Embryonic facial prominence (tissue), 1 donor: ENCODE measurements around the gene KIAA1671.

Source experiments
- DNase-seq: peaks from one replicate; pipeline ENCODE4 v3.0.0-alpha.2; 2016; ENCODE audit errors: extremely low spot score

KIAA1671 gene

DNA sequence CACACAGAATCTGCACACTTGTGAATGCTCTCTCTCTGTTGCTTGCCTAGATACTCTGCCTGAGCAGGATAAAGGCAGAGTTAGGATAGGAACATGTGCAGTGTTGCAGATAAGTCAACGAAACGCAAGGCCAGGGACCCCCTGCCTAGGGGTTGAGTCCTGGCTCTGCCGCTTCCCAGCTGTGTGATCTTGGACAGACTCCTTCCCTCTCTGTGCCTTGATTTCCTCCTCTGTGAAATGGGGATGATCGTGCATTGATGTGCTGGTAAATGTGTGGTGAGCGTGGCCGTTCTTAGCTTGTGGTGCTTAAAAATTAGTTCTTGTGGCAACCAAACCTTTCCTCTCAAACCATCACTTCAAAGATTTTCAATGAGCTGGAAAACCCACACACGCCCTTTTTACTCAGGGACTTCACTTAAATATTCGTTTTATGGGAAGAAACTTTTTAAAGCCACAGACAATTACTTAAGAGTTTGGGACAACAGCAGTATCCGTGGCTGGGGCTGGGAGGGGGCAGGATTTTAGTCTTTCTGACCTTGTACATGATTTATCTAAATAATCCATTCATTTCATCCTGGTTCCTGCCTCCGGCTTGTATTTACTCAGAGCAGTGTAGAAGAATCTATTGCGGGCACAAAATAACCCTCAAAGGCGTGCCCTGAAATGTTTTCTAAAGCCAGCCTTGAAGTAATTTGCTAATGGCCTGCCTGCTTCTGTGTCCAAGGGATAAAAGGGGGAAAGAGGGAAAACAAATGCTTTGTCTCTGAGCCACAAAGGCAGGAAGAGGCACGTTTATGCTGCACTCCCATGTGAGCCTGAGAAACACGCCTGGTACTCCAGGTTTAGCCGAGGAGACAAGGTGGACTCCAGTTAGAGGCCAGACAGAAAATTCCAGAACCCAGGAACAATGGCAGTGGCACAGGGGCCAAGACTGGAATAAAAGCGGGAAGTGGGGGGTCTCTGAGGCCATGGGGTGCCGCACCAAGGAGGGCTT is 162.2 kb downstream of the KIAA1671 start:
- no peak for DNase-seq

DNA sequence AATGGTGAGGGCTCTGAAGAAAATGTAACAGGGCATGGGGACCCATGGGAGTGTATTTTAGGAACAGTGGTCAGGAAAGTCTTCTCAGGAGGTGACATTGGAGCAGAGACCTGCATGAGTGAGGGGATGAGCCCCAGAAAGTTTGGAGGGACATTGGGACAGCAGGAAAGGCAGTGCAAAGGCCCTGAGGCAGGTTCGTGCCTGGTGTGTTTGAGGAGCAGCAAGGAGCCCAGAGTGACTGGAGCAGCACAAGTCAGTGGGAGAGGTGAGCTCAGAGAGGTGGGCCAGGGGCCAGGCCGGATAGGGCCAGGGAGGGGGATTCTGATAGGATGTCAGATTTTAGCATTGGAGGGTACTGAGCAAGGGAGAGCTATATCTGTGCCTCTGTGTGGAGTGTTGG is 167.1 kb downstream of the KIAA1671 start:
- DNase-seq: no peak

DNA sequence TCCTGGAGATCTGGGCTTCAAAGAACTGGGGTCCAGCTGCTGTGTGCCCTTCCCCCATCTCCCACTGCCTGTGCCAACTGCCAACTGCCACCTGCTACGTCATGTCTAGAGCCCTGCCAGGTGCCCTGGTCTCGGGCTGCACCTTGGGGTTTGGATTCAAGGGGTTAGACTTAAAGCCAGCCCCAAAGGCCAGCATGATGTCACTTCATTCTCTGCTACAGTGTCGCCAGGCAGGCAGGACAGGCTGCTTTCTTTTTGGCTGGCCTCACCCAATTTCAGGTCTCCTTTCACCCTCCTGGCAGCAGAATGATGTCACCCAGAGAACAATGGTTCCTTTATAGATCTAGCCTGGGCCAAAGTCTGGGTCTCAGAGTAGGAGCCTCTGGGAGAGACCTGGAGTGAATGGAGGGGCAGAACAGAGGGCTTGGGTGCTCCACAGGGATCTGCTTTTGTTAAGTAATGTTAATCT is 167.6 kb downstream of the KIAA1671 start:
- DNase-seq: no peak

DNA sequence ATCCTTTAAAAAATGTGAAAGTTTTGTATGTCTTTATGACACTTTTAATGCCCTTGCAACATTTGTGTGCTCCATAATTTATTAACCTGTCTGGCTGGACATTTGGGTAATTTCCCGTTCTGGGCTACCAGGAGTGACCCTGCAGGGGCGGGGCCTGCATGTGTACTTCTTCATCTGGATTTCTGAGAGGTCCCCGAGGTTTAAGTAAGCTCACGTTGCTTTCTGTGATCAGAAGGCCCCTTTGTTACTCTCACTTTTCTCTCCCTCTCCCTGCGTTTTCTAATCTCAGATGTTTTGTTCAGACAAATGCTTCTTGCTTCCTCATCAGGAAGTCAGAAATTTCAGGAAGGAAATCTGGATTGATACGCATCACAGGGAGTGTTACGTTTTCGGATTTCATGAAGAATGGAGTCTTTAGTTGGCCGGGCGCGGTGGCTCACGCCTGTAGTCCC is 168.3 kb downstream of the KIAA1671 start:
- no peak for DNase-seq

DNA sequence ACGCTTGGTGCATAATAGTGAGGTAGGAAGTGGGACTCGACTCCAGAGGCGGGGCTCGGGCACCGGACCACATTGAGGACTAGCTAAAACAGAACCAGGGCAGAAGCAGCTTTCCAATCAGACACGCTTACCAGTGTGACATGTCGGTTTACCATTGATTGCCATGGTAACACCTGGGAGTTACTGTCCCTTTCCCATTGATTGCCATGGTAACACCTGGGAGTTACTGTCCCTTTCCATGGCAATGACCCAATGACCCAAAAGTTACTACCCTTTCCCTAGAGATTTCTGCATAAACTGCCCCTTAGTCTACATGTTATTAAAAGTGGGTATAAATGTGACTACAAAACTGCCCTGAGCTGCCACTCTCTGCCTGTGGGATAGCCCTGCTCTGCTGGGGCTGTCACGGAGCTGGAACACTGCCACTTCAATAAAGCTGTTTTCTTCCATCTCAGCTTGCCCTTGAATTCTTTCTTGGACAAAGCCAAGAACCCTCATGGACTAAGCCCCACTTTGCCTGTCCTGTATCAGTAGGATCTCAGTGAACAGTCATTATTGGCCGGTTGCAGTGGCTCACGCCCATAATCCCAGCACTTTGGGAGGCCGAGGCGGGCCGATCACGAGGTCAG is 169.7 kb downstream of the KIAA1671 start:
- DNase-seq: no peak

DNA sequence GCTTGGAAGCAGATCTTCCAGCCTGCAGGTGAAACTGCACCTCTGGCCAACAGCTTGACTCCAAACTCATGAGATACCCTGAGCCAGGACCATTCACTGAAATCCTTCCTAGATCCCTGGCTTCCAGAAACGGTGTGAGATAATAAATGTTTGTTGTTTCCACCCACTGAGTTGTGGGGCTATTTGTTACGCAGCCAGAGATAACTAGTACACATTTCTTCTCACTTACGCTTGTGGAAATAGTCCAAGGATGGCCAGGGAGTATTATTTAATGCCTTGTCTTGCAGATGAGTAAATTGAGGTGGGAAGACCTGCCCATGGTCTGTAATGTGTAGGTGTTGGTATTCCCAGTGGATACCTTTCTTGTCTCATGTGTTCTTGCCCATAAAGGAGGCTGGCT is 171.2 kb downstream of the KIAA1671 start:
- DNase-seq: no peak

DNA sequence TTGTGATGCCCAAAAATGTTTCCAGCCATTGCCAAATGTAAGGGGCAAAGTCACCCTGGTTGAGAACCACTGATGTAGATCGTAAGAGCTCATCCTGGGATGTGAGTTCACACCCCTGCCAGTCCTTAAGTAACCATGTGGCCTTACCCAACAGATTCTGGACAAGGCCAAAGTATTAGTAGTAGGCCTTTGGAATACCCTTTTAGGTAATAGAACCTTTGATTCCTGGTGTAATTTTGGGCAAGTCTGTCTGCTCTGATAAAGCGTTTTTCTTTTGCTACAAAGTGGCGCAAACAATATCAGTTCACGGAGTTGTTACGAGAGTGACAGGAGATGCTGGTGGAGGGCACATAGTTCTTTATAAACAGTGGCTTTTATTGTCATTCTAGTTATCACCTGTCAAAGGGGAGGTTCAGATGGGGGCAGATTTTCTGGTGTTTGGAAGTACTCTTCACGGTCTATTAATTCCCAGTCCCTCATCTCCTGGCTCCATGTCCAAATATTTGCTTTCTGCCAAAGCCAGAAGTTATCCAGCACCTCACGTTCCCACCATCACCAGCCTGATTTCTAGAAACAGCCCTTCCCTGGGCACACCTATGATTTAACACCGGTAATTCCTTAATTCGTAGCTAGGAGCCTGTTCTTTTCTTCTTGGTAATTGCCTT is 173.3 kb downstream of the KIAA1671 start:
- no peak for DNase-seq

DNA sequence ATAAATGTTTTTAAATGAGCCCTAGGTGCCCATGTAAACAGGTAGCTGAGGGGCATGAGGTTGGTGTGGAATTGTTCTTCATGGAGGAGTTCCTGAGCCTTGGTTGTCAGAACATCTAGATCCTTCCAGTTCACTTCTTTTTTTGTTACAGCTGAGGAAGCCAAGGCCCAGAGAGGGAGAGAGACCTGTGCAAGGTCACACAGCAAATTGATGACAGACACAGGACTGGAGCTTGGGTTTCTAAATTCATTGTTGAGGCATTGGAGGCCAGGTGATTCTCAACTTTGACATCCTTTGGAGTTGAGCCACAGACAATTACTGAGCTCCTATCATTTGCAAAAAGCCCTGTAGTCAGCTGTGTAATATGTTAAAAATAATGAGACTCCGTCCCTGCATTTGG is 174.0 kb downstream of the KIAA1671 start:
- no peak for DNase-seq

DNA sequence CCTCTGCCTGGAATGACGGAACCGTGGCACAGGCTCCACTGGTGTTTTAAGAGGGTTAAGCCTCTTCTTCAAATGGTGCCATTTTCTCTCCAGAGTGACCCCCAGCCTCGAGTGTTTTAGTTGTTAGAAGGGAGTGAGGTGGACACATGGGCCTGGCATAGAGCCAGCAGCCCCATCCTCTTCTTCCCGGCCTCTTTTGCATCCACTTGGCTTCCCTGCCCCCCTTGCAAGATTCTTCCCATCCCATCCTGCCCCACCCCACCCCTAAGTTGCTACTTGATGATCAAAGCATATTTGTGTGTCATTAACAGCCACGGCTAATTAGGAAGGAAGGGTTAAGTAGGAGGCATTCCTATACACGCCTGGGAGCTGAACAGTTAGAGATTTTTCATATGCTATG is 174.8 kb downstream of the KIAA1671 start:
- no peak for DNase-seq

DNA sequence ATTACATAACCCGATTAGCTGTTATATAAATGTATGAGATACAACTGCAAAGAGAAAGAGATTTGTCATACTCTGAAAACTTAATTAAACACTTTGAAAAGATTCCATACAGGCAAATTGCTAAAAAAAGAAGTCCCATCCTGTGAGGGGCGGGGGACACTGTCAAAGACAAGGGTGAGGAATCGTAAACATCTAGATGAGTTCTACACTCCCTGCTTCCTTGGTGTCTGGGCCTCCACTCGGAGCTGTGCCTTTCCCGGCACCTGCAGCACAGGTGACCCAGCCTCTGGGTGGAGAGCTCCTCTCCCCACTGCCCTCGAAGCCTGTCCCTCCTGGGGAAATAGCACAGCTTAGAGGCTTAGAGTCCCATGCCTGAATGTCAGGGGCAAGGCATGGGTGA is 177.9 kb downstream of the KIAA1671 start:
- DNase-seq: no peak

DNA sequence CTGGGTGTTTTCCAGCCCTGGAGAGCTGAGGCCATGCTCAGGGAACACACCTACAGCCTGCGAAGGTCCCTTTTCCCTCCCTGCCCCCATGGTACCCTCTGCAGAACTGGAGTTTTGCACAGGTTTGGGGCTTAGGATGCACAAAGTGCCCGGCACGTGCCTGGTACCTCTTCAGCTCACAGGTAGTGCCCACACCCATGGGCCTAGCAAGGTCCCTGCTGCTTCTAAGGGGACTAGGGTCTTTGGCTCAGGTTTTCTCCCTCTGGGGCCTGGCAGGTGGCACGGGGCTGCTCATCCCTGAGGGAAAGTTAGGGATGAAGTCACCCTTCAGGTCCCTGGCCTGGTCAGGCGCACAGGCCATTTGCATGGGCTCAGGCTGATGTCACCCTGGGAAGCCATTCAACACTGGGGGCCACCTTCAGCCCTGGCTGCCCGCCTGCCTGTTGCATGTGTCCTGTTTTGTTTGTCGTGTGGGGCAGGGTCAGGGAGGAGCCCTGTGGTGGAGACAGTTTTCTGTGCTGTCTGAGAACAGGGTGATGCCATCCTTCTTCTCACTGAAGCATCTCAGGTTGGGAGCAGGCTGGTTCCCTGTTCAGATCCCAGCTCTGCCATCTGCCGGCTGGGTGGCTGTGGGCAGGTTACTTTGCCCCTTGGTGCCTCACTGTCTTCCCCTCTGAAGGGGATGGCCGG is 178.8 kb downstream of the KIAA1671 start:
- no peak for DNase-seq

DNA sequence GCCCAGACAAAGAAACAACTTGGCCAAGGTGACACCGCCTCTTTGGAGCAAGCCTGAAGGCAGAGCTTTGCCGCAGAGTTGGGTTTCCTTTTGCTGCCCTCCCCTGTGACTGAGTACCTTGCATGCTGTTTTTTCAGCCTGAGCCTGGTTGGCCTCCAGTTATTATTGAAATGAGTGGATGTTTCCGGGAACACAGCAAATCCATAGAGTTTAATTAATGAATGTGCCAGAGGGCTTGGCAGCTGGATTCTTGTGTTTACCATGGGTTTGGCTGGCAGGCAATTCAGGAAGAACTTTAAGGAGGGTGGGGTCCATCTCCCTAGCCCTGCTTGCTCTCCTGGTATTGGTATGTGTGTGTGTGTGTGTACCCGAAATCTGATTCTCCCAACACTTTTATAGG is 181.5 kb downstream of the KIAA1671 start:
- no peak for DNase-seq

DNA sequence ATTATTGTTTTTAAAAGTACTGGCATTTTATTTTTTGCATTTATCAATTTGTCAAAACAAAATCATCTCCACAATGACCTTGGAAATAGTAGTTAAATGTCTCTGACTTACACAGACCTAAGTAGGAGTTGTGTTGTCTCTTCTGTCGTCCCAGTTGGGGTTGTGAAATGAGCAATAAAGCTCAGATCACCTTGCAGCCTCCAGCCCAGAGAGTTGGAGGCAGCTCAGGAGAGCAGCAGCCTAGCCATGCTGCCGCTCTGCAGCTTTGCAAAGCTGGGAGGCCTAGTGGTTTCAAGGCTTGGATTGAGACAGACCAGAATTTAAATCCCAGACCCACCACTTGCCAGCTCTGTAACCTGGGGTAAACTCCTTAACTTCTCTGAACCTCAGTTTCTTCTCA is 181.9 kb downstream of the KIAA1671 start:
- no peak for DNase-seq

DNA sequence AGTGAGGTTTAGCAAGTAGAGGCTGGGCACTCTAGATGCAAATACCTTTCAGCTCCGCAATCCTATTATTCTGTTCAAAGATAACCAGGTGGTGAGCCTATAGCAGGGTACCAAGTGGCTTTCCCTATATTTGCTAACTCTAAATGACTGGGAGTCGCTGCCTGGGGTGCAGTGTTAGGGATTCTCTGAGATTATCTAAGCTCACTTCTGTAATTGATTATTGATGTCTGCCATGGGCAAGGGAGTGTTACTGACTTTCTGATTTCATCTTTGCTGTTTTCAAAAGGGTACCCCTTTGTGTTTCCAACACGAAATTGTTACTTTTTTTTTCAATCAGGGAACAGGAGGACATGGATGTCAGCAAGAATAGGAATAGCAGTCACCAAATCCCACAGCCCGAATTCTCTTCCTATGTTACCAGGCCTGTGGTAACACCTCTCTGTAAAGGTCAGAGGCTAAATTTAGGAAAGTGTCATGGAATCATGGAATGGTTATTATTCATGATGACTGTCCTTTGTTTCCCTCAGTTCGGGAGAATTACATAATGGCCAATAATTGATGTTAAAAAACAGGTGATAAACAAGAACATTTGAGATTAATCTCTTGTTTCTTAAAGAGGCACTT is 184.5 kb downstream of the KIAA1671 start:
- DNase-seq: no peak

DNA sequence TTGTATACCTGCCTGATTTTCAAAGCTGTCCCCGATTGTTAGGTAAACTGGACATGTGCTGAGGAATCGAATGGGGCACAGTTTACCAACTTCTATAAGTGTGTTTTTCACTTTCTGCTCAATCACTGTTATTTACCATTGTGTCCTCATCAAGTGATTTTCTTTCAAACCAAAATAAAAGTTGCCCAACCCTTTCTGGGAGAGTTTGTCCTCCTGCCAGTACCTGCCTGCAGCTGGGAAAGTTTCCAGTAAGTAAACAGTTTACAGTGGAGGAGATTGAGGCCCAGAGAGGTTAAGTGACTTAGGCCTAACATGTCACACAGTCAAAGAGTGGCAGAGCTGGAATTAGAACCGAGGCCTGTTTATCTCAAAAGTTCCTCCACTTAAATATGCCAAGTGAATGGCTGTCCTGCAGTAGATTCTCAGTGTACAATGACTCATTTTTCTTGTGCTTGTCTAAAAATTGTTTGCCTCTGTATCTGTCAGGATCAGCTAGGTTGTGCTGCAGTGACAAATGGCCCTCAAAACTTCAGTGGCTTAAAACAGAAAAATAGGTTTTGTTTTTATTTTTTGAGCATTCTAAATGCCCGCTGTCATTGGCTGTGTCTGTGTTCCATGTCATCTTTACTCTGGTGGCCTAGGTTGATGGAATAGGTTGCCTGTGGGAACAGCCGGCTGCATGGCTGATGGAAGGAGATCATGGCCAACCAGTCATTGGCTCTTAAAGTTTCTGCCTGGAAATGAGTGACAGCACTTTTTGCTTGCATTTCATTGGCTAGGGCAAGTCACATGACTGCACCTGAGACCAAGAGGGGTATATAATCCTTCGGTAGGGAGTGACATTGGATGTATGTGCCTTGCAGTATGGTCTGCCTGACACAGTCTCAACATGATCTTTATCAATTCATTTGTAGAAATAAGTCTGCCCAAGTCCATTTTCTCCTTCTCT is 185.3 kb downstream of the KIAA1671 start:
- peak; percentile 0 for DNase-seq

DNA sequence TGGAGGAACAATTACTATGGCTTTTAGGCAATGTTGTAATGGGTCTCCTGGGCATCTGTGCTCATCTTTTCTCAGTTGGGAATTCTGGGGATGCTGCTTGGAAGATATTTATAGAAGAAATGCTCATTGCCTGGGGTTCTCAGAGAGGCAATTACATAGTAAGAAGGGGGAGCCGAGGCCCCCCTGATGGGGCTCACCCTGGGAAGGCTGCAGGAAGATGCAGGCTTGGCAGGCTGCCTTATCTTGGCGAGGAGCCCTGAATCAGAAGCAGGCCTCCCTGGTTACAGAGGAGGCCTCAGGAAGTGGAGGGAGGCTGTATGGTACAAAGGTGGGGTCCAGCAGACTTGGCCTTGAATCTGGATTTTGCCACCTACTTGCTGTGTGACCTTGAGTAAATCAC is 186.5 kb downstream of the KIAA1671 start:
- no peak for DNase-seq

DNA sequence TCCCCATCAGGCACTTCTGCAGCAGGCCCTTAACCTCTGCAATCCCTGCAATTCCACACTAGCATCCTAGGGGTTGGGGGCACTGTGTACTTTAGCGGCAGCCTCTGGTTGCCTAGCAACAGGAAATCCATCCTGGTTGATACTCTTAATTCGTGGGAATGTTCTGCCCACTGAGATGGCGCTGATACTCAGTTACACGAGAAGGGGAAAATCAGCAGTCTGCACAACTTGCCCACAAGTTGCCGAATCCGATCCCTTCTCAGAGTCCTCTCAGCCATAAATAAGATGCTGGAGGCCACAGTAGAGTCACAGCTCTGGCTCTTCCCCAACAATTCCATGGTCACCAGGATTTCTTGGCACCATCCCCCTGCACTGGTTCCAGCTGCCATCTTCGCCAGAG is 189.6 kb downstream of the KIAA1671 start:
- no peak for DNase-seq

DNA sequence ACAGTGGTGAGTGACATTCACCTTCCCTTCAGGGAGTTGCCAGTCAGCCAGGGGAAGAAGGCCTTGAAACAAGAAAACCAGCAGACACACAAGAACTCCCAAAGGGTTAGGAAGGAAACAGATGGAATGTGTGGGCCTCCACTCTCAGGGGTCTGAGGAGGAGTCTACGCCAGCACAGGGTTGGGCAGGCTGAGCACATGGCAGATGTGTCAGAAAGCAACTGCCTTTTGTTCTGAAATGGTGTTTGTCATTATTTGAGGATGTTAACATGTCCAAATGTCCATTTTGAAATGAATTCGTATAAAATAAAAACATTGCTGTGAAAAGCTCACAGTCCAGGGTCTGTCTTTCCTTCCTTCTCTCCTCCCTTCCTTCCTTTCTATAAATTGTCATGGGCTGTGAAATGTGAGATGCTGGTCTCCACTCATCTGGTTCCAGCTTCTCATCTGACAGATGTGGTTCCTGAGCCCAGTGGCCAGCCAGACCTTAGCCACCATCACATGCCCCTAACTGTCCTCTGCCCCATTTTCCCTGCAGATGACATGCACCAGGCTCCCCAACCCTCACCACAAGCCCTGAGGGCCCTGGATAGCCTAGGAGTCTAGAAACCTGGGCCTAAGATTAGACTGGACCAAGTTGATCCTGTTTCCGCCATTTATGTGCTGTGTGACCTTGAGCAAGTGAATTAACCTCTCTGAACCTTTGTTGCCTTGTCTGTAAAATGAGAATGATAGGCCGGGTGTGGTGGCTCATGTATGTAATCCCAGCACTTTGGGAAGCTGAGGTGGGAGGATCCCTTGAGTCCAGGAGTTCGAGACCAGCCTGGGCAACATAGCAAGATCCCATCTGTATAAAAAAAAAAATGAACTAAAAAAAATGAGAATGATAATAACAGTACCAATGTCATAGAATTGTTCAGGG is 190.9 kb downstream of the KIAA1671 start:
- no peak for DNase-seq

DNA sequence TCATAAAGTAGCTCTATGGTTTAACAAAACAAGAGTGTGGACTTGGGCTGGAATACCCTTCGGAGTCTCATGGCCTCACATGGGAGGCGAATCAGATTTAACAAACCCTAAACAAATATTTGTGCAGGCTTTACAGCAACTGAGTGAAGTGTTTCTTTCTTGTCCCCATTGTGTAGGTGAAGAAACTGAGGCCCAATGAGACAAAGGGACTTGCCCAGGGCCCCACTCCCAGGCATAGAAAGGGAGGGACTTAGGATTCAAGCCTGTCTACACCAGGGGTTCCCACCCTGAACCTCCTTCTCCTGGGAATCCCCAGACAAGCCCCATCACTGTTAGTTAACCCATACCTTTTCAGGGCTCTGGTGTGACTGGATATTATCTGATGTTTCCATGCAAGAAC is 192.0 kb downstream of the KIAA1671 start:
- no peak for DNase-seq
